ENCODE results near the gene OSBPL3.

The OSBPL3 gene

DNA sequence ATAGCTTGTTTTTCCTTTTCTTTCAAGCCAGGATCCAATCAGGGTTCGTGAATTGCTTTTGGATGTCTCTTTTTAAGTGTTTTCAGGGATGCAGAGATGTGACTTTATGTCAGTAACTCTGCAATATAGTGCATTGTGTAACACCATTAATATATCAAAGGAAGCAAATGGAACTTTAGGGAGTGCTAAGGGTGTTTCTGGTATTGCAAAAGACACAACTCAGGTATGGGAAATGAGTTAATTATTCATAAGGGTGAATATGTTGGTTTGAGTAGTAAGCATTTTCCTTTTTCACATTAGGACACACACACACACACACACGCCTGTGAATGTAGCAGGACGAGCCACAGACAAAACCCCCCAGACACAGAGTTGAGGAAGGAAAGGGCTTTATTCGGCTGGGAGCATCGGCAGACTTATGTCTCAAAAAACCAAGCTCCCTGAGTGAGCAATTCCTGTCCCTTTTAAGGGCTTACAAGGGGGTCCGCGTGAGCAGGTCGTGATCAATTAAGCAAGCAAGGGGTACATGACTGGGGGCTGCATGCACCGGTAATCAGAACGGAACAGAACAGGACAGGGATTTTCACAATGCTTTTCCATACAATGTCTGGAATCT is 190.9 kb downstream of the OSBPL3 start:
- DNase-seq: no peak

- no peak for DNase-seq
Measured at GRCh38 chr7:24788075-24788474, 191.9 kb downstream of the OSBPL3 start.

GRCh38 chr7:24786941-24787340 is 193.0 kb downstream of the OSBPL3 start:
- DNase-seq: no peak

GRCh38 chr7:24786306-24786705 is 193.7 kb downstream of the OSBPL3 start:
- no peak for DNase-seq

DNA sequence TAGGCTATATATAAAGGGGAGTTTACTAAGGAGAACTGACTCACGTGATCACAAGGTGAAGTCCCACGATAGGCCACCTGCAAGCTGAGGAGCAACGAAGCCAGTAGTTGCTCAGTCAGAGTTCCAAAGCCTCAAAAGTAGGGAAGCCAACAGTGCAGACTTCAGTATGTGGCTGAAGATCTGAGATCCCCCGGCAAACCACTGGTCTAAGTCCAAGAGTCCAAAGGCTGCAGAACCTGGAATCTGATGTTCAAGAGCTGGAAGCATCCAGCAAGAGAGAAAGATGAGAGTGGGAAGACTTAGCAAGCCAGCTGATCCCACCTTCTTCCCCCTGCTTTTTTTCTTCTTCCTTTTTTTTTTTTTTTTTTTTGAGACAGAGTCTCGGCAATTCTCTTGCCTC is 195.7 kb downstream of the OSBPL3 start:
- no peak for DNase-seq

DNA sequence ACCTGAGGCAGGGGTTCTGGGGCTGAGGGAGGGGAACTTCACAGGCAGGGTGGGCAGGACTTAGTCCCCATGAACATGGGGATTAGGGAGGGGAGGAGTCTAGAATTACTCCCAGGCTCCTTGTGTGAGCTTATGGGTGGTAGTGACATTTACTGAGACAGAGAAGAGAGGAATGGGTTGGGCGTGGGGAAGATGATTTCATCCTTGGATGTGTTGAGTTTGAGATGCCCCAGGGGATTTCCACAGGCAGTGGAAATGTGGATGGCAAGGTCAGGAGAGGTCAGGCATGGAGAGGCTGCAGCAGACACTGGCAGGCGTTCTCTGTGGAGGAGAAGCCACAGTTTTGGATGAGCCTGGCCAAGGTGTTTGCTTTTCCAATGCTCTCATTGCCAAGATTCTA is 196.3 kb downstream of the OSBPL3 start:
- no peak for DNase-seq

DNA sequence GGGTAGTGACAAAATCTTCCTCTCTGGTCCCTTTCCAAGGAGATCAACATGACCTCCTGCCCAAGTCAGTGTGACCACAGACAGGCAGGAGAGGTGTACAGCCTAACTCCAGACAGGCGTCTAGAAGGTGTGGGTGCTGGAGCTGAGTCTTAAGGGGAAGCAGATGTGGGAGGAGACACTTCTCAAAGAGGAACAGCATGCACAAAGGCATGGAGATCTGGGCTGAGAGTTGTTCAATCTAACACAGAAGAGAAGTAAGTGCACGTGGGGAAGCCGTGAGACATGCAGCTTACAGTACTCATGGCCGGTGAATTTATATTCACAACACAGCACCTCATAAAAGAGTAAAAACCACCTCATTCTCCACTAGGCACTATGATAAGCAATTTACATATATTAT is 198.9 kb downstream of the OSBPL3 start:
- no peak for DNase-seq

DNA sequence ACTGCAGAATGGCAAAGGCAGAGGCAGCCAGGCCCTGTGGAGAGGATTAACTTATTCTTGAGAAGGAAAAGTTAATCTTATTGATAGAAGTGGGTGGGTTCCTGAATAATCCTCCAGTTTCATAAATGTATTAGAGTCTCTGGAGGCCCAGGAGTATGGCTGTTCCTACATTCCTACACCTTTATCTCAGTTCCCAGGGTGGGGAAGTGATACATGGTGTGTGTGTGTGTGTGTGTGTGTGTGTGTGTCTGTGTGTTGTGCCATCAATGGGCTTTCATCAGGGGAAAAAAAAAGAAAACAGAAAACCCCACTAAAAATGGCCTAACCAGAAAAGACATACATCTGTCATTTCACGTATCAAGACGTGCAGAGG is 200.7 kb downstream of the OSBPL3 start:
- no peak for DNase-seq

DNA sequence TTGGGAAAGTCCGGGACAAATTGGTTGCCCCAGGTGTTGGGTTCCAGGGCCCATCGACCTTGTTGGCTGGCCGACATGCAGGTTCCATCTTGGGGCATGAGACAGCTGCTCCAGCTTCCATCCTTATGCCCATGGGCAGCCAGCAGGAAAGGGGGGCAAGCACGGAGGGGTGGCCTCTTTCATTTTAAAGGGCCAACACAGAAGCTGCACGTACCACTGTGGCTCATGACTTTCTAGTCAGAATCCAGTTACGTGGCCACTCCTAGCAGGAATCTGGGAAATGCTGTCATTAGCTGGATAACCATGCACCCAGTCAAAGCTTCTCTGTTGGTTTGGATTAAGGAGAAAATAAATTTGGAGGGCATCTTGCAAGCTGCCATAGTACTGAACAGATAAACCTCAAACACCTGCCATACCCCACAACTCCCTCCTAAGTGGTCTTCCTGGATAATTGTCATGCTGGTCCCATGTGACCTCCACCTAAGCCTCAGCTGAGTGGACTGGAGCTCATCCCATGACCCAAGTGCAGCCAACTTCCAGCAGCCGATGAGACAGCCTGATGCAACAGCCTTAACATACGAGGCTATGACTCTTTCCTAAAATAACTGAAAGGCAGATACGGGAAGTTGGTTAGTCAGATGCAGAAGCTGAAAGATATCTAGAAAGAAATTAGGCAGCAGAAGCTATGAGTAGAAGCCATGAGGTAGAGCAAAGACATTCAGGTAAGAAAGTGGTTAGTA is 201.3 kb downstream of the OSBPL3 start:
- no peak for DNase-seq

- DNase-seq: no peak
Measured at GRCh38 chr7:24777806-24778205, 202.2 kb downstream of the OSBPL3 start.

GRCh38 chr7:24773646-24774045 is 206.3 kb downstream of the OSBPL3 start:
- DNase-seq: no peak

DNA sequence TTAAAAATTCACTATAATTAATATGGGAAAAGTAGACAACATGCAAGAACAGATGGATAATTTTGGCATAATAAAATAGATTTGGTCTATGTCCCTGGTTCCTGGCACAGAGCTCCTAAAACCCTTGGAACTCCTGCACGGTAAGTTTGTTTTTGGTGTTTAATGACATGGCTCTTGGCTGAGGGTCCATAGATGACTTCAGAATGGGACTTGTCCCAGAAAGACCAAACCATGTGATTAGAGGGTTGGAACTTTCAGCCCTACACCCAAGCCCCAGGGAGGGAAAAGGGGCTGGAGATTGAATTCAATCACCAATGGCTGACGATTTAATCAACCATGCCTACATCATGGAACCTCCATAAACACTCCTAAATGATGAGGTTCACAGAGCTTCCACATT is 210.1 kb downstream of the OSBPL3 start:
- no peak for DNase-seq

GRCh38 chr7:24769014-24769830 is 210.8 kb downstream of the OSBPL3 start:
- DNase-seq: no peak

DNA sequence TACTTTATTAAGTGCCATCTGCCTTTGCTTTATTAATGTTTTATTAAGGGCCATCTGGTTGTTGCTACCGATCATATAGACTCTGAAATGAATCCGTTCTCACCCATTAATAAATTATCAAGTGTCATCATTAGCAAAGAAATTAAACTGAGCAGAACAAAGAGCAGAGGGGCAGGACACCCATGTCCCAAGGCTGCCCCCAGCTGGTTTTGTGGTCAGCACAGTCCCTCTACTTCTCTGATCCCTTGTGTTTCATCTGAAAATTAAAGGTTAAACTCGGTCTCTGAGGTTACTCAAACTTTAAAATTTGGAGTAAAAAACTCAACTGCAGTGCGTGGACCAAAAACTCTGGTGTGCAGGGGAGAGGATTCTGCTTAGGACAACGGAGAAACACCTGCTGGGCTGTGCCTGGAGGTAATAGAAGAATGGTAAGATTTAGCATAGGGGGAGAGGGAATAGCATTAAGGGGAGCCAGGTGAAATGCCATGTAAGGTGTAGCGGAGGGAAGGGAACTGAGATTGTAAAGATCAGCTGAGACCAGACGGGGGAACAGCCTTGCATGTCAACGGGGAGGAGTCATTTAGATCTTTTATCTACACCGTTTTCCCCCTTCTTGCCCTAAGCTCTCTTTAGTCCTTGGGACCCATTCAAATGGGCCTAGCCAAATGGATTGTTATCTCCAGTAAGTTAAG is 212.0 kb downstream of the OSBPL3 start:
- no peak for DNase-seq

DNA sequence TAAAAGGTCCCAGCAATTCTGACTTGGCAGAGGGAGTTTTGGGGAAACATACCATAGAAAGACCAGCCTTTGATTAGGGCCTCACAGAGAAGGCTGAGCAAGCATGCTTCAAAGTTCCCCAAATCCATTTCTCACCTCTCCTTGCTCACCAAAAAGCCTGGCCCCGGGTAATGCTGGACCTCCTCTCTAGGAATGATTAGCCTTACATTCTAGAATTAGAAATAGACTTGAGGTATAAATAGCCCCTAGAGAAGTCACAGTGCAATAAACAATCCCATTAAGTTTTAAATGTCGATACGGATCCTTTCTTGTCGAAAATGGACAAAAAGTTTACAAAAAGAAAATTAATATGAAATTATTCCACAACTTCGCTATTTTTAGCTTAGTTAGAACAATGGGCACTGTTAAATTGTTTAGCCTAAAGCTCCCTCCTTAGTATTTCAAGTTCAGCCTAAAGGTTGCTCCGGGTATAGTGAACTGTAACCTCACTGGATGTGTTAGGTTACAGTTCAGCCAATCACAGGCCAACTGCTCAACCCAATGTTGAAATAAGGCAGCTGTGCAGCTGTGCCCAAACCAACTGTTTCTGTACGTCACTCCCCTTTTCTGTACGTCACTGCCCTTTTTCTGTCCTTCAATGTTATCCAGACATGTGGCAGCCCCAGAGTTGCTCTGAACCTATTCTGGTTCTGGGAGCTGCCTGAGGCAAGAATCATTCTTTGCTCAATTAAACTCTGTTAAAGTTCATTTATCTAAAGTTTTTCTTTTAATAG is 214.8 kb downstream of the OSBPL3 start:
- no peak for DNase-seq

- no peak for DNase-seq
Measured at GRCh38 chr7:24764011-24764410, 216.0 kb downstream of the OSBPL3 start.

- no peak for DNase-seq
Measured at GRCh38 chr7:24763303-24763901, 216.6 kb downstream of the OSBPL3 start.

- no peak for DNase-seq
Measured at GRCh38 chr7:24762771-24763170, 217.2 kb downstream of the OSBPL3 start.

DNA sequence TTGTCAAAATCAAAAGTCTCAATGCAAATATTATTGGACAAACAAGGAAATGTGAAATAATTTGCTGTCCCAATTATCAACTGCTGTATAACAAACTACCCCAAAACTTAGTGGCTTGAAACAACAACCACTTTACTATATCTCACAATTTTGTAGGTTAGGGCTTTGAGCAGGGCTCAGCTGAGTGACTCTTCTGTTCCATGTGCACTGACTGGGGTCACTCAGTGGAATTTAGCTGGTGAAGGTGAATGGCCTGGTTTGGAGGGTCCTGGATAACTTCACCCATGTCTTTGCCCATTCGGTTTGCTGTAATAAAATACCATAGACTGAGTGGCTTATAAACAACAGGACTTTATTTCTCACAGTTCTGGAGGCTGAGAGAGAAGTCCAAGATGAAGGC is 219.0 kb downstream of the OSBPL3 start:
- DNase-seq: no peak

- DNase-seq: peak; percentile 49
Measured at GRCh38 chr7:24757353-24758275, 222.4 kb downstream of the OSBPL3 start, which contains the start of gene GSDME. Gene GSDME (minus strand): TSS chr7:24757464. CDS start chr7:24749774, 7,690 bp downstream.
